GM18867 (cell line): Measurements from ENCODE around the gene FAM13C.
"Not testable (repeated sequence)": the region's sequence is repeated elsewhere in the genome, so short reads cannot be mapped to it uniquely, and the experiment has no call there.

ENCODE experiments used
- ATAC-seq: cut with Tn5 transposase; IDR thresholded peaks from one replicate; pipeline ENCODE4 v1.9.1; 2021; ENCODE audit warnings: mild to moderate bottlenecking, moderate library complexity; ENCODE audit not compliant: unreplicated experiment

The FAM13C gene

GRCh38 chr10:59239108-59239507 lies 123.2 kb downstream of the FAM13C start:
- ATAC-seq: not testable (repeated sequence)

DNA sequence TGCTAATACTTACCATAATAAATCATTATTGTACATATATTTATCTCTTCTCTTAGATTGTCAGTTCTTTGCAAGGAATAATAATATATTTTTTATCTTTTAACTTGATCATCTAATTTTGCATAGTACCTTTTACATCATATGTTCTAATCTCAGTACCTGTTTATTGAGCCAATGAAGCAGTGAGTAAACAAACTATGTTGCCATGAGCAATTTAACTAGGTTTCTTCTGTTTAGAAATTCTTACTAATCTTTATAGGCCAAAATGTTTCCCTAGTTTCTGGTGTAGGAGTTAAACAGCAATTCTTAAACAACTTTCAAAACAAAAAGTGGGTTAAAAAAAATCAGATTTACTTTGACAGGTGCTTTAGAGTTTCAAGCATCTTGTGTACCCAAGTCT lies 124.6 kb downstream of the FAM13C start:
- no peak for ATAC-seq

DNA sequence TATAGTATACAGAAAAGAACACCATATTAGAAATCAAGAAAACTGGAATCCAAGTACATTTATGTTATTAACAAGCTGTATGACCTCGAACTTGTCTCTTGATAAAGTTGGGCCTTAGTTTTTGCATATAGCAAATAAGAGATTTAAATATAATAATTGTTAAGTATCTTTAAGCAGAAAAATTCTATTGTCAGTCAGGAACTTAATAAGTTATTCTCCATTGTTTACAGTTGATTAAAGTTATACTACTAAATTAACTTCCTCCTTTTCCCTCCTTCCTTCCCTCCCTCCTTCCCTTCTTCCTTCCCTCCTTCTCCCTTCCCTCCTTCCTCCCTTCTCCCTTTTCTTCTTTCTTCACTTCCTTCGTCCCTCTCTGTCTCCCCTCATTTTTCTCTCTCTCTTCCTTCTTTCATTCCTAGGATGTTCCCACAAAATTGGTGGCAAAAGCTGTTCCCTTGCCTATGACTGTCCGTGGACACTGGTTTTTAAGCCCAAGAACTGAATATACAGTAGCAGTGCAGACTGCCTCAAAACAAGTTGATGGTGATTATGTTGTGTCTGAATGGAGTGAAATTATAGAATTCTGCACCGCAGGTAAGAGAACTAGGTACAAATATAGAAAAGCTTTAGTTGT lies 126.2 kb downstream of the FAM13C start:
- no peak for ATAC-seq

DNA sequence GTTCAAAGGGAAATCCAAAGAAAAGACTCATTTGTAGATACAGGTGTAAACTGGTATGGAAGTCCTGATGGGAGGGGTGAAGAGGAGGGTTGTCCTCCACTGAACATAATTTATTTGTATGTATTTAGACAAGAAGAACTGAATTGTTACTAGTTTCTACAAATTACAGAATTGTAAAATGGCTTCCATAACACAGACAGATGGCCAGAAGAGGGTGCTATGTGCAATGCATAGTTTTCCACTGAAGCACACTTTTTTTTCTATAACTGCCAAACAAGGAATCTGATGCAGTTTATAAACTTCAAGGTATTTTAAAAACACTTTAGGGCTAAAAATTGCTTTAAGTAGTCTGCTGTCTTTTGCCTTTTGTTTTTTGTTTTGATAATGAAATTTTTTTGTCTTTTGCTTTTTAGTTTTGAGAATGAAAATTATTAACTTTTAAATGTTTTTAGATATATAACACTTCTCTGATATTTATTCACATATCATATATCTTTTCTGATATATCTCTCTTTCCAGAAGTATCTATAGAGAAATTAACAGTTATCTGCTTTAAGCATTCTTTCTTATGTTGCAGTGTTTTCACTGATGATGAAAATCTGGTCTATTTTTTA lies 127.4 kb downstream of the FAM13C start:
- ATAC-seq: no peak

- ATAC-seq: no peak
These were observed 128.2 kb downstream of the FAM13C start for GRCh38 chr10:59234194-59234593.

- no peak for ATAC-seq
These were observed 132.9 kb downstream of the FAM13C start for GRCh38 chr10:59229441-59229840.

- ATAC-seq: no peak
These were observed 135.1 kb downstream of the FAM13C start for GRCh38 chr10:59227136-59227673.

DNA sequence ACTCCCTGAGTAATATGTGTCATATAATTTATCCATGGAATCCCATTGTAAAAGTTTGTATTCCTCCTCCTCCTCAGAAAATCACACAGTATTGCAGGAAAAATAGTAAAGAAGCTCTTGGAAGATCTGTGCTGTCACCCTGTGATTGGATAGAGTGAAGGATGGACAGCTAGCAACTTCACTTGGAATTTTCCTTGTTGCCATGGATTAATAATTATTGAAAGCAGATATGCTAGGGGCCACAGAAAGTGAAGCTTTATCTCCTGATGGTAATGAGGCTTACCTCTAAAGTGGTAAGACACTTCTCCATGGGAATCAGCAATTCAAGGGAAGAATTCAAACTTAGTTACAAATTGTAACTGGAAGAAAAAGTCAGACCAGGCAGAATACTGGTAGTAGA lies 137.1 kb downstream of the FAM13C start:
- ATAC-seq: no peak

DNA sequence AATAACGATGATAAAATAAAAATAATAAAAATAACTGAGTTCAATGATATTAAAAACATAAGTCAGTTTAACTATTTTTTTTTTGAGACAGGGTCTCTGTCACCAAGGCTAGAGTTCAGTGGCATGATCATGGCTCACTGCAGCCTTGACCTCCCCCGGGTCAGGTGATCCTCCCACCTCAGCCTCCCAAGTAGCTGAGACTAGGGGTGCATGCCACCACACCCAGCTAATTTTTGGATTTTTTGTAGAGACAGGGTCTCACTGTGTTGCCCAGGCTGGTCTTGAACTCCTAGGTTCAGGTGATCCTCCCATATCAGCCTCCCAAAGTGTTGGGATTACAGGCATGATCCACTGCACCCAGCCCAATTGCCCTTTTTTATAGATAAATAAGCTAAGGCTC lies 138.8 kb downstream of the FAM13C start:
- ATAC-seq: not testable (repeated sequence)

DNA sequence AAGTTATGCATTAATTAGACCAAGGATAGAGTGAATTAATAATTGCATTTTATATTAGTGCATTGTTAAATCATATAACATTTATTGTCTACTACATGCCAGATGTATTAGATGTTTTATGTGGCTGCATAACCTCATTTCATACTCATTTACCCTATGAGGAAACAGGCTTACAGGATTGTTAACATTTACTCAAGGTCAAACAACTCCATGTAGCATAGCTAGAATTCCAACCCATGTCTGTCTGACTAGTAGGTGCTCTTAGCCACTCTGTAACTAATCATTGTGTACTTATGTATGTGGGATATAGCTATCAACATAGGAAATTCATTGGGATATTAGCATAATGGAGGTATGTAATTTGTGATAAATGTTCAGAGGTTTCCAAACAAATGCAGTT lies 139.6 kb downstream of the FAM13C start:
- ATAC-seq: no peak

DNA sequence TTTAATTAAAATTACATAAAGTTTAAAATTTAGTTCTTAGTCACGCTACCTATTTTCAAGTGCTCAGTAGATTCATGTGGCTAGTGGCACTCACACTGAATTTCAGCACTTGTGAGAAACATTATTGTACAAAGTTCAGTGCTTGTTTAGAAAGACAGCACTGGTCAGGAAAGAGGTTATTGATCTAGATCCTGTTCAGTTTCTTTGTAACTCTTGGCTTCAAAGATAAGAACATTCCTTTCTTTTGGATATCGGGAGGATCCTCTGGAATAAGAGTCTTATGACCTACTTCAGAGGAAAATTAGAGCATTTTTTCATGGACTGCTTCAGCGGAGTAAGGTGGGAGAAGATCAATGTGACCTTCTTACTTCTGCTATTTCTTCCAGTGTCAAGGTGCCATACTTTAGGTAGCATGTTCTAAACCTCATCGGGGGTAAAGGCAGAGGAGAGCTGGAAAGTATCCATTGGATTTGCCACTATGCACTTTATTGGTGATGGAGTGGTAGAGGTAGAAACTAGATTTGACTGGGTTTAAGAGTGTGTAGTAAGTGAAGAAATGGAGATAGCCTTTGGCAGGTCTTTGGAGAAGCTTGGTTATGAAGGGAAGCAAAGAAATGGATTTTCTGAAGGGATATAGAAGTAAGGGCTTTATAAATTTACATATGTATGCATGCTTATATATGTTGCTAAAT lies 146.0 kb downstream of the FAM13C start:
- ATAC-seq: no peak

GRCh38 chr10:59214160-59214559 lies 148.2 kb downstream of the FAM13C start:
- ATAC-seq: no peak

GRCh38 chr10:59212301-59212798 lies 150.0 kb downstream of the FAM13C start:
- no peak for ATAC-seq

DNA sequence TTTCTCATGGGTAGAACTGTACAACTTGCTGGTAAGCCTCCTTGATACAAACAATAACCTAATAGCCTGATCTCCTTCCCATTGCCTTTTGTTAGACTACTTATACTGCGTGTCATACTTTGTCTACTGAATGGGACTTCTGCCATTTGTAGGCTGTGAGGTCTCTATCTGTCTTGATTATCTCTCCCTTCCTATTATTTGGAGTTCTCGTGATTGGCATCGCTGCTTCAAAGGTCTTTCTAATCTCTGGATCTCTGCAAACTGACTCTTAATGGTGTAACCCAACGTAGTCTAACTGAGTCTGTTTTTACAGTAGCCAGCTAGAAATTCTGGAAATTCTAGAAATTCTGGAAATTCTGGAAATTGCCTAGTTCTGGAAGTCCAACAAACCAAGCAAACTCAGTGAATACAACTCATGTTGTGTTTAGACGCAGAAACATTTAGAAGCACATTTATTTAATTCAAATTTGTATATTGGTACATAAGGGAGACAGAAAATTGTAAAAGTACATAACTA lies 156.1 kb downstream of the FAM13C start:
- no peak for ATAC-seq
